Measurements from ENCODE around the gene KCTD1.

Gene KCTD1

DNA sequence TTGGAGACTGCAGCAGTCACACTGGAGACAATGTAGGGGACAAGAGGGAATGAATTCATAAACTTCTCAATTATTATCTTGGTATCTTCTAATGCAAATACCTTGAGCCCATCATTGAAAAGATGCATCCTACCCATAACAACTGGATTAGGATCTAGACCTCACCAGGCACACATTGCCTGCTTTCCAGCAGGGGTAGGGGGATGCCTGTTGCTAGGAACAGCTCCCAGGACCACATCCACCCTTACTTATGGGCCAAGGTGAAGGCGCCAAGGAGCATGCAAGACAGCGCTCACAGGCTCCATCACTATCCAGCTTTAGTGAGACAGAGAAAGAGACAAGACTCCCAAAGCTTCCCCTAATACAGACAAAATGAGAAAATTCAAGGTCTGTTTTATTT lies 24.4 kb downstream of the KCTD1 start:
- in situ Hi-C loops (cut with MboI; ENCODE audit: low sequenced_read_pairs), result no loop called here

DNA sequence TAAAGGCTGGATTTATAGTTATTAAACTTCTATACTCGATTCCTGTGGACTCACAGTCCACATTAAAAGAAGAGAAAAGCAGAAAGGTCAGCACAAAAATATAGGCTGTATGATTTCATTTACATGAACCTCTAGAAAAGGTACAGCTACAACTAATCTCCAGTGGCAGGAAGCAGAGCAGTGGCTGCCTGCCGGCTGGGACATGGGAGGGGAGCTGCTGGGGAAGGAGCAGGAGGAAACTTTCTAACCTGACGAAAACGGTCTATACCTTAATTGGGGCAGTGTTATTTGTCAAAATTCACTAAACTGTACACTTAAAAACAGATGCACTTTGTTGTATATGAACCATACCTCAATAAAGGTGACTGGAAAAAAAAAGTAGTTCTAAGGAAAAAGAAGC lies 26.7 kb downstream of the KCTD1 start:
- in situ Hi-C loops (cut with MboI; ENCODE audit: low sequenced_read_pairs), result no loop called here

DNA sequence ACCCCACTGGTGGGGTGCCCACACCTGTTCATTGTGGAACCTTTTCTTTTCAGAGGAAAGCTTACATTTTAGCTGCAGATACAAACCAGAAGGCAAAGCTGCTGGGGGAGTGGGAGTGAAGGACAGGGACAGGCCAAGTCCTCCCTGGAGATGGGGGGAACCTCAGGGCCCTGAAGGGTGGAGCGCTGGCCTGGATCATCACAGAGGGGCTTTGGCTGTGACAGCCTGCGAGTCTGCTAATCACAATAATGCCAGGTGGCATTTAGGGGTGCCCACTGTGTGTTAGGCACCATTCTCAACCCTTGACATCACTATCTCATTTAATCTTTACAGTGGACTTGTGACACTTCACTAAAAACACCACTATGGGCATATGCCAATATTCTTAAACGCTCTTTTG lies 27.4 kb downstream of the KCTD1 start:
- in situ Hi-C loops (cut with MboI; ENCODE audit: low sequenced_read_pairs), result no loop called here

DNA sequence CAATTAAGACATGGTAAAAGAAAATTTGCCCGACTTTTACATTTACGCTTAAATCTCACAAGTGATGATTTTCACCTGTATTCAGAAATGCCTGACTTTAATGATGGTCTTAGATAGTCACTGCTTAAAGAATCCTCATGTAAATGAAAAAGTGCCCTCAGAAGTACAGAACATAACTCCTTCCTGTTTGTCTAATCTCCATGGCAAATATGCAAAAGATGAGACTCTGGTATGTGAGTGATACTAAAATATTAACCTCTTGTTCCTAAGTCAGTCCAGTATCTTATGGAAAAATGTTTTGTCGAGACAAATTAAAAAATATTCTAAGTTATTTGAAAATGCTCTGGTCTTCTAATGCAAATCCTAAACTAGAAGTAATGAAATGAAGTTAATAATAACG lies 29.2 kb downstream of the KCTD1 start:
- in situ Hi-C loops (cut with MboI; ENCODE audit: low sequenced_read_pairs), result no loop called here

DNA sequence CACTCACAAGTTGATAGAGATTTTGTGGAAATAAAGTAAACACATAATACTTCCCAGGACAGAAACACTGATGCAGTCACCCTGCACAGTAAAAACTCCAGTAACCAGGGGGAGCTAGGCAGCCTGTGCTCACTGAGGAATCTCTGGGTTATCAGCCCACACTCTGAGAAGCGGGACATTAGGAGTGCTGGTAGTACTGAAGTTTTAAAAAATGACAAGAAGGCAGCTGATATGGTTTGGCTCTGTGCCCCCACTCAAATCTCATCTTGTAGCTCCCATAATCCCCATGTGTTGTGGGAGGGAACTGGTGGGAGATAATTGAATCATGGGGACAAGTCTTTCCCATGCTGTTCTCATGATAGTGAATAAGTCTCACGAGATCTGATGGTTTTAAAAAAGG lies 31.4 kb downstream of the KCTD1 start:
- in situ Hi-C loops (cut with MboI; ENCODE audit: low sequenced_read_pairs), result no loop called here

DNA sequence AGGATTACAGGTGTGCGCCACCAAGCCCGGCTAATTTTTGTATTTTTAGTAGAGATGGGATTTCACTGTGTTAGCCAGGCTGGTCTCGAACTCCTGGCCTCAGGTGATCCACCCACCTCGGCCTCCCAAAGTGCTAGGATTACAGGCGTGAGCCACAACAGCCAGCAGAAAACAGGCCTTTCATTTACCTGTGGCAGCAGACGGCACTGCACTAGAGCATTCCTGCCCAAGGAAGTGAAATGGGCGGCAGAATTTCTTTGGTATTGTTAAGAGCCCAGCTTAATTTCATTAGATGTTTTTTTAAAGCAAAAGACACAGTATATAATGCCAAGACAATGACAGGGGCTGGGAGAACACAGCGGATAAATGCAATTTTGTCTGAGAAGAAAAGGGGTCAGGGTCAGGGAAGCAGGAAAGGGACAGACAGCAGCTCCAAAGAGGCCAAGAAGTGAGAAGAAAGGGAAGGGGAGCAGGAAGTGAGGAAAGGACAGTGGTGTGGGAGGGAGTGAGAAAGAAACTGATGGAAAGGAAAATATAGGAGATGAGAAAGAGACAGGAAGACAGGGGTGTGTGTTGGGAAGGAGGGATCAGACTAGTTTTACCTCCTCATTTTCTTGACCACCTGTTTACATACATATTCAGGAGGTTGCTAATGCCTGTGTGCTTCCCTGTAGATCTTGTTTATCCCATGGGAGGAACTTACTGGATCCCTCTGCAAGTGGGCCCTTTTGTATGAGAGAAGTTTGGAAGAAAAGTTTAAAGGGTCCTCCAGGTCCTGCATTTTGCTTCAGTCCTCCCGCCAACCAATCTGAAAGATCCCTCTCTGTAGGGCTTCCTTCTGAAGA lies 32.5 kb downstream of the KCTD1 start:
- in situ Hi-C loops (cut with MboI; ENCODE audit: low sequenced_read_pairs), result no loop called here

DNA sequence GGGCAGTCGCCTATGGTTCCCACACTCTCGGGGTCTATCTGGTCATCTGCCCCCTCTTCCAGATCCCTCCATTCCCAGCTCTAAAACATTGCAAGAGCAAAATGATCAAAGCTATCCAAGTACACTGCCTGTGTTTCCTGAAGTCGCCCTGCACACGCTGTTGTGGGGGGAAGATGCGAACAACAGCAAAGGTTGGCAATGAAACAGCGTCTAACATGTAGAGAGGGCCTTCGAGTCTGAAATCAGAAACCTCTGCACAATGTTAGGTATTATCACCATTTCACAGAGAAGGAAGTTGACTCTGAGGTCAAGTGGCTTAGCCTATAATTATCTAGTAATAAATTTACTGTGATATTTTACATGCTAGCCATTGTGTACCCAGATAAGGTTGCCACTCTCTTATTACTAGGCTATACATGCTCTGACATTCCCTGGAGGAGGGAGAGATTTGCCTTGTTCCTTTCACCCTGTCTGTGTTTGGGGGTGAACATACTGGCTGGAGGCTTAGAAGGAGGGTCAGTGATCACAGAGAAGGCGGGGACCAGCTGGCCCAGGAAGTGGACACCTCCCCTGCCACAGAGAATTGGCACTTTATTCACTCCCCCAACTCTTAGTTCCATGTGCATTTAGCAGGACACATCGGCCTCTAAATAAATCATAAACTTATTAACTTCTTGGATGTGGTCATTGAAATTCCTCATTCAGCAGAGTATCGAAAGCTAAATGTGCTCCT lies 36.8 kb downstream of the KCTD1 start:
- in situ Hi-C loops (cut with MboI; ENCODE audit: low sequenced_read_pairs), result no loop called here

DNA sequence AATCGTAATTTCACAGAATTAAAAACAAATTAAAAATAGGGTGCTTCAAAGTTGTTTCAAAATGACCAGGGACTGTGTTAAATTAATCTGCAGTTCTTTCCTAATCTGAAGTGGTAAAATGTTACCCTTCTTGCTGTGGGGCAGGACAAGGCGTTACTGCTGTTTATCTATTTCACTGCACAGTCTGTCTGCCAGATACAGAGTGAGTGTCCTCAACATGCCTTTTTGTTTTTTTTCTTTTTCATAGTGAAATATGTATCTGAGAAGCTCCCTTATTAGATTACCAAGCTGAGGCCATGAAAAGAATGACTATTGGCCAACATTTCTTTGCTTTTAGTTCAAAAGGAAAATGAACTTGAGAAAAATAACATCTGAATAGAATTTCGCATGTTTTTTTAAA lies 38.0 kb downstream of the KCTD1 start:
- in situ Hi-C loops (cut with MboI; ENCODE audit: low sequenced_read_pairs), result no loop called here

DNA sequence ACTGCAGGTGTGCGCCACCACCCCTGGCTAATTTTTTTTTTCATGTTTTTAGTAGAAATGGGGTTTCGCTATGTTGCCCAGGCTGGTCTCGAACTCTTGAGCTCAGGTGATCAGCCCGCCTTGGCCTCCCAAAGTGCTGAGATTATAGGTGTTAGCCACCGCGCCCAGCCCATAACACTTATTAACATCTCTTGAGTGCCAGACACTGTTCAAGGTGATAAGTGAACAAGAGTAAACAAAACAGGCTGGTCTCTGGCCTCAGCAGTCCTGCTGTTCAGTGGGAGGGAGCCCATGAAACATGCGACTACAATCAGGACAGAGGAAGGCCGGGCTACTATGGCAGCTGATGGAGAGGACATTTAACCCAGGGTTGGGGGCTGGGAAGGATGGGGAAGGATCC lies 42.3 kb downstream of the KCTD1 start:
- in situ Hi-C loops (cut with MboI; ENCODE audit: low sequenced_read_pairs), result no loop called here

DNA sequence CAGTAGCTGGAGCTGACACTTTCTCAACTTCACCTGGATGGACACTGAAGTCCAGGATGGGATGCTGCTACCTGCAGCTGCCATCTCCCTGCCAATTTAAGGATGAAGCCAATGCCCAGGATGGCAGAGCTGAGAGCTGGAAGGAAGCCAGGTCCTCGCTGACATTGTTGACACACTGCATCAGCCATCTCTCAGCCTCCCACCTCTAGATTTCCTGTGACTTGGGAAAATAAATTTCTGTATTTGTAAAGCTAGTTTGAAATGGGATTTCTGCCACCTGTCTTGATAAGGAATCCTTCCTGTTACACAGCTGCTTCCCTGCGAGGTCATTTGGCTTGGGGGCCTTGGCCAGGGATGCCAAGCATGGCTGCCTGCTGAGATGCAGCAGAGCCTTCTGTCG lies 43.5 kb downstream of the KCTD1 start:
- in situ Hi-C loops (cut with MboI; ENCODE audit: low sequenced_read_pairs), result no loop called here

DNA sequence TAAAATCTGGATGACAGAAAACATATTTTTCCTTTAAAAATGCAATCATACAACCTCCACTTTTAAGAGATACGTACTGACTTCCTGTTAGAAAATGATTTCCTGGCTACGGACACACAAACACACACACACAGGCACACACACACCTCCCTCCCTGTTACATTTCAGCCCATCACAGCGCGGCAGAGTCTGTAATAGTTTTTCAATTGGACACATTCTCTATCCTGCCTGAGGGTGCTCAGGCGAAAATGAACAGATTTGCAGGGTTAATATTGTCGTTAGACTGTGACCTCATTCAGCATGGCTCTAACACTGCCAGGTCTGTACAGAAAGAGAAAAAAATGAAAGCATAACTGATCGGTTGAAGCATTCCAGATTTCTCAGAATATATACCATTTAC lies 45.0 kb downstream of the KCTD1 start:
- in situ Hi-C loops (cut with MboI; ENCODE audit: low sequenced_read_pairs), result no loop called here

DNA sequence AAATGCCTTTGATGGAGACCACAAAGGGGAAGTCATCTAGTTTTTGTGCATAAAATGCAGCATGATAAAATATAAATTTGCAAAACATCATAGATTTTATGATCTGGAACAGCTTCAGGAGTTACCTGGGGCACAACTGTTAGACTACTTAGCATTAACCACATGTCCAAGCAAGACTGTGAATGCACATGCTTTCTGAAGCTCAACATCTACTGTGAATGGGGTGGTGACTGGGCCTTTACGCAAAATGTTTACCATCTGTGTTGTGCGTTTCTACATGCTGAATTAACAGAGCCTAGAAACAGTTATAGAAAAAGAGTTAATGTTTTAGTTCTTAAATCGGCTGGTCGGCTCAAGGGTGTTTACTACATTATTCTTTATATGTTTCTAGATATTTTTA lies 45.5 kb downstream of the KCTD1 start:
- in situ Hi-C loops (cut with MboI; ENCODE audit: low sequenced_read_pairs), result no loop called here

DNA sequence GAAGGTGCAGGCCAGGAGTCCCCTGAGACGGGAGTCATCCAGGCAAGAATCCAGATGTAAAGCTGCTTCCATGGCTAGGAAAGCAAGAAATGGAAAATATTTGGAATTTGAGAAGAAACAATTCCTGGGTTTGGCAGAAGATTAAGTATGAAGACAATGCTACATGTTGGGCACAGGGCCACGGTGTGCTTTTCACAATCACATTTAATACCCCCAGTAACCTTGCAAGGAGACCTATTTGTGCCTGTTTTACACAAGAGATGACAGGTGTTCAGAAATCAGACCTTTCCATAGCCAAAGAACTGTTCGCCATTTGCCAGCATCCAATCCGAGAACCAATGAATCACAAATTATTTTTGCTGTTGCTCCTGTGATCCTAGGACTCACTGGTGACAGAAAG lies 50.5 kb downstream of the KCTD1 start:
- in situ Hi-C loops (cut with MboI; ENCODE audit: low sequenced_read_pairs), result no loop called here

DNA sequence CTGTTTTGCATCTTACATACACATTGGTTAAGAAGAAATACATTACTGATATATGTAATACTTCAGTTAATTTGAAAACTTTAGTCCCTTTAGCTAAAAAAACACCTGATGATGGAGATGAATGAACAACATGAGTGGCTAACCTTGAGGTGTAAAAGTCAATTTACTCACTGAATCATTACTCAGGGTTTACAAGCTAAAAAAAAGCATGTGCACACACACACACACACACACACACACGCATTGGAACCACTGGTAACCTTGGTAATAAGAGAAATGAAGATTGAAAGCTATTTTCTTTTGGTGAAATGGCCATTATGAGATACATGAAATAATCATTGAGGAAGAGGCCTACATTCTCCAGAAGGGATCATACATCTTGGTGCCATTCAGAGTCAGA lies 51.8 kb downstream of the KCTD1 start:
- in situ Hi-C loops (cut with MboI; ENCODE audit: low sequenced_read_pairs), result no loop called here

DNA sequence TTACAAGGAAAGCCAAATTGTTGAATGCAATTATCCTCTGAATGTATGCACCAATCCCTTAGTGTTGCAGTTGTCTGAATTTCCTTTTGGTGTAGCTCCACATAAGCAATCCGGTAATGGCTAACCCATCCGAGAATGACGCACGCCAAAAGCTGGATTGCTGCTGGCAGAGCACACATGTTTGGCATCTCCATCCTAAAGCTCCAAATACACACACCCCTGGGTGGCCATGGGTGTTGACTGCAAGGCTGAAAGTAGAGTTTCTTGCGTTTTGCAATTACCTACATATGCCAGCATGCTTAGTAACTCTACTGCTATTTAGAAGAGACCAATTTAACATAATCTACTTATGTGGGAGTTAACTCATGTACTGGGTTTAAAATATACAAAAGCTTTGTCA lies 53.1 kb downstream of the KCTD1 start:
- in situ Hi-C loops (cut with MboI; ENCODE audit: low sequenced_read_pairs), result no loop called here

DNA sequence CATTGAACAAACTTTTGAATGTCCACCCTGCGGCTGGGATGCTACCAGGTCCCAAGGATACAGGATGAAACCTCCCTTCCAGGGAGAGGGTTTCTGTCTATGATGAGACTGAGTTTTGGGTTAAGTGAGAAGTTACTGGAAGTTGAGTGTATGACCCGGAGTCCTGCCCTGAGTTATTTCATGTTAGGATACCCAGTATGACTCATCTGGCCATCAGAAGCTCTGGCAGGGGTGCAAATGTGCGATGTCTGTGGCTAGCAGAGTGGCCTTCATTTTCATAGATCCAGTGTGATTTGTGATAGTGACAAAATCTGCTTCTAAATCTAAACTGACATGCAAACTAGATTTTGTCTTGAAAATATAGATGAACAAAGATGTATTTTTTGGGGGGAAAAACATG lies 55.3 kb downstream of the KCTD1 start:
- in situ Hi-C loops (cut with MboI; ENCODE audit: low sequenced_read_pairs), result no loop called here

DNA sequence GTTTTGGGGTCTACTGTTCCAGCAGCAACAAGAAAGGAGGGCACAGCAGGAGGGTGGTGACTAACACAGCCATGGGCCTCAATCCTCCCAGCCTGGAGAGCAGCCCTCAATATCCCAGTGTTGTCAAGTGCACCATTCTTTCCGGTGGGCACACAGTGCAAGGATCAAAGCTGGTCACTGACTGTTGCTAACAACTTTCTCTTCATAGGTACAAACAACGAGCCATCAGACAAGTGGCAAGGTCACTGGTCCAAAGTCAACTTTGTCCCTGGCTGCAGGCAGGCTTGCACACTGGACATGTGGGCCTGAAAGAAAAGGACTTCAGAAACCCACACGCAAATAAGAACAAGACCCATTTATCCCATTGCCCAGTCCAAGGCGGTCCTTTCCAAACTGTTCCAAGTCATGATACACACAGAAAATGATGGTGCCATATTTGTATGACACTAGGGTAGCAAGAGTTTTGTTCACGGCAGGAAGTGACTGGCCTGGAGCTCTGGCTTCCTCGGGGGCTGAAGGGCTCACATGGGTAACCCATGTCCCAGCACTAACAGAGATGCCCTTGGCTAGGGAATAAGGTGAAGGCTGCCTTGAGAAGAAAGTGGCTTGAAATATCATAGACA lies 57.0 kb downstream of the KCTD1 start:
- in situ Hi-C loops (cut with MboI; ENCODE audit: low sequenced_read_pairs), result no loop called here

DNA sequence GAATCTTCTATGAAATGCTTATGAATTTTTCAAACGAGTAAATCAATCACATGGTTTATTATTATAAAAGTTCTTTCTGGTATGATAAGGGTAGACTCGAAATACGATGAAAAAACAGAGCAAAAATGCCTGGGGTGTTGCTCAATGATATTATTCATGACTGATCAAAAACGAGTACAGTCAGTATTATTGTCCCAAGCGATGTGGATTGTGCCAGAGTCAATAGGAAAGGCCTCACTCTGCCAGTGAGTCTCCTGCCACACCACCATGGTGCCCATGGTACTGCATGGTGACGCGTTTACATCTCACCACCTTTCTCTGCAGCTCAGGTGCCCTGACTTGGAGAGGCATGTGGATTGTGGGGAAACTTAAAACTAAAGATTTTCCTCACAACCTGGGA lies 58.5 kb downstream of the KCTD1 start:
- in situ Hi-C loops (cut with MboI; ENCODE audit: low sequenced_read_pairs), result no loop called here

DNA sequence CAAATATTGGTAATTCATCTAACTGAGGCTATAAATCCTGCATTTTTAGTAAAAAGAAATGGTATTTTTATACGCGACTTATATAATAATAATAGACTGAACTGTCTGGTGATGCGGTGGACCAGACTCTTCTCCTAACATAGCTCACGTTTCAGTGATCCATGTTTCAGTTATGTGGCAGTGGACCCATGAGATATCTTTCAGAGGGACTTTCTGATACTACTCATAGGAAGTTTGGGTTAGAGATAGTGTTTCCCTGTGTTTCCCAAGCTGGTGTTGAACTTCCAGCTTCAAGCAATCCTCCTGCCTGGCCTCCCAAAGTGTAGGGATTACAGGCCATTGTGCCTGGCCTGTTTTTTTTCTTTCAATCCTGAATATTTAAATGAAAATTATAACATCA lies 59.2 kb downstream of the KCTD1 start:
- in situ Hi-C loops (cut with MboI; ENCODE audit: low sequenced_read_pairs), result no loop called here

DNA sequence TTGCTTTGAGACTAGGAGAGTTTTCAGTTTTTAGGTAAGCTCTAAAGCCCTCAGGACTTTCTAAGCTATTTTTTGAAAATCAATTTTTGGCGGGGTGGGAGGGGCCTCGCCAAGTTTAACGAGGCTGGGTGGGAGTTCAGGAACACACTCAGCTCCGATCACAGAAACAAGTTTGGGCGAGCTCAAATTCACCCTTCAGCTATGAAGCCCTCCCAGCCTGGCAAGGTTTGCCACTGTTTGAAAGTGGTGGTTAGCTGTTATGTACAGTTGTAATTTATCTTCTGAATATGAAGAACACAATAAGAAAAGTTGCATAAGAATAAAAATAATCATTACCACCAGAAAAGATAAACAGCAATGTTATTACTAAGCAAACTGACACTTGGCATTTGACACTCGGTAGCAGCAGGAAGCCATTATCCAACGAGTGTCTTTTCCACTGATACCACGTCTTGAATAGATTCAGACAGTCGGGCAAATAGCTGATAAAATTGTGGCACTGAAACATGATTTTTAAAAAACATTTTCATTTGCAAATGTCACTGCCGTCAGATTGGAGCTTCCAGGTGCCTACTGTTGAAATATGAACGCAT lies 59.8 kb downstream of the KCTD1 start:
- in situ Hi-C loops (cut with MboI; ENCODE audit: low sequenced_read_pairs), result no loop called here

DNA sequence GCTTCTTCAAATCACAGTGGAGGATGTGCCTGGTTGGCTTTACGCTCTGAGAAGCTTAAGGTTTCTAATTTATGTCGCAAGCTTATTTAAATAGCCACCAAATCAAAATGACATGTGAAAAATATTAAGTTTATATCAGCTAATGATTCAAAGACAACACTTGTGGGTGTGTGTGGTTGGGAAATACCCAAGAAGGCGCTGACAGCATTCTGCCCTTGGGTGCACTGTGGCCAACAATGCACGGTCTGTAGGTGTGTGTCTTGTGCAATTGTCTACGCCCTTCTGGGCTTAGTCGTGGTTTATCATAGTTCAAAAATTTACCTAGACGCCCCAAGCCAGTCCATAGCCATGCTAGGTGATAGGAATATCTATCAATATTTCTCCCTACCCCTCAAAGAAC lies 60.9 kb downstream of the KCTD1 start:
- in situ Hi-C loops (cut with MboI; ENCODE audit: low sequenced_read_pairs), result no loop called here

DNA sequence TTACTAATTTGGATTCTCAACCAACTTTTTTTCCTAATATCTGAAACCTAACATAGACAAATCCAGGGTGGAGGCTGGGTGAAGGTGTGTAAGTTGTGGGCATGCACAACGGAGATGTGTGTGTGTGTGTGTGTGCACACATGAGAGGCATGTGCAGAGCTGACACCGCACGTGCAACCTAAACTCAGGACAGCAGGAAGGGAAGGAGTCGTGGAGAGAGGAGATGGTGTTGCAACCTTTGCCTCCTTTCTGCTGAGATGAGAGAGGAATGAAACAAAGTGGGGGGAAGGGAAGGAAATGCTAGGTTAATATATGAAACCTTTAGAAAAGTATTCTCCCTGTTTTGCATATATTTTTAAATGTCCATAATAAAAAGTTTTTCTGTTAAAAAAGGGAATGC lies 64.7 kb downstream of the KCTD1 start:
- in situ Hi-C loops (cut with MboI; ENCODE audit: low sequenced_read_pairs), result no loop called here

Measured in HL-60/S4 treated with phorbol 12-myristate 13-acetate at 8.2 ng/mL for 4 days and 3 days (cell line).